CD4-positive, alpha-beta T cell (primary cell): ENCODE measurements around the gene KLHL1. TPM values are rescaled to one million over a fixed set of nuclear protein-coding genes. Genes with fewer than 3 reads are reported as not detected.

Experiments used
- ATAC-seq: fragments of 200-7000 bp; cut with Tn5 transposase; one replicate; pipeline ENCODE4 v1.10.0; 2022; ENCODE audit warnings: mild to moderate bottlenecking; ENCODE audit not compliant: poor library complexity
- CTCF ChIA-PET: fragments of 350-600 bp; sonication (Branson Sonifier 250); formaldehyde crosslinking; loops from one replicate; lab custom pipeline; 2021; ENCODE audit warnings: antibody characterized with exemption, inconsistent platforms; lab: Charles Lee
- POLR2A ChIA-PET: fragments of 350-600 bp; sonication (Branson Sonifier 250); formaldehyde crosslinking; loops from one replicate; lab custom pipeline; 2021; ENCODE audit warnings: antibody characterized with exemption, inconsistent platforms; lab: Charles Lee
- DNase-seq, 14 experiments: peaks; one replicate each; pipeline ENCODE4 v3.0.0-alpha.2; 2013 to 2020; ENCODE audit warnings: mixed read lengths in 2 of 14
- H3K27ac ChIP-seq, 2 donors: one replicate each; pipeline versions ENCODE4 v1.5.1 to v1.7.0; 2013; ENCODE audit warnings: low read length in 2 of 2, low read depth in 1 of 2, mild to moderate bottlenecking in 1 of 2
- H3K27me3 ChIP-seq, 2 experiments: 1 replicate in 1 of 2; 2 replicates in 1 of 2; pipeline versions ENCODE4 v1.6.1 to v1.7.0; 2013; ENCODE audit warnings: low read length in 2 of 2, control low read depth in 1 of 2, mild to moderate bottlenecking in 1 of 2, moderate library complexity in 1 of 2; ENCODE audit not compliant: insufficient read depth in 2 of 2, control insufficient read depth in 1 of 2
- H3K36me3 ChIP-seq: one replicate; pipeline ENCODE4 v1.6.1; 2013; ENCODE audit warnings: low read length, control low read depth; ENCODE audit not compliant: insufficient read depth
- H3K4me1 ChIP-seq: one replicate; pipeline ENCODE4 v1.6.1; 2013; ENCODE audit warnings: low read length, control low read depth; ENCODE audit not compliant: insufficient read depth
- H3K4me3 ChIP-seq: one replicate; pipeline ENCODE4 v1.5.1; 2013; ENCODE audit warnings: mild to moderate bottlenecking, low read length, moderate library complexity
- H3K9me3 ChIP-seq, 2 experiments: 1 replicate in 1 of 2; 2 replicates in 1 of 2; pipeline versions ENCODE4 v1.6.1 to v1.7.0; 2013; ENCODE audit warnings: low read length in 2 of 2, mild to moderate bottlenecking in 2 of 2, control low read depth in 1 of 2, moderate library complexity in 1 of 2; ENCODE audit not compliant: control insufficient read depth in 1 of 2, insufficient read depth in 1 of 2
- H3K27ac Mint-ChIP-seq: one replicate; pipeline ENCODE4 v1.8.0; 2020; ENCODE audit warnings: mixed read lengths
- H3K27me3 Mint-ChIP-seq: one replicate; pipeline ENCODE4 v1.8.0; 2021; ENCODE audit warnings: mixed read lengths
- H3K36me3 Mint-ChIP-seq: one replicate; pipeline ENCODE4 v1.8.0; 2021; ENCODE audit warnings: low read depth, mixed read lengths
- H3K4me1 Mint-ChIP-seq: one replicate; pipeline ENCODE4 v1.8.0; 2021; ENCODE audit warnings: low read depth, mixed read lengths
- H3K4me3 Mint-ChIP-seq: one replicate; pipeline ENCODE4 v1.8.0; 2020; ENCODE audit warnings: mild to moderate bottlenecking, mixed read lengths
- H3K9me3 Mint-ChIP-seq: one replicate; pipeline ENCODE4 v1.8.0; 2020; ENCODE audit warnings: mixed read lengths
- intact Hi-C, 2 experiments: fragments of 100-400 bp; cut with DNase I in 1 of 2; cut with micrococcal nuclease in 1 of 2; formaldehyde crosslinking; loops; one replicate each; pipeline versions ENCODE4 v1.15.1 to v1.9.0; 2023 to 2025; cut with DNase I, micrococcal nuclease
- total RNA-seq, 174 experiments: library from RNA in 2 of 174; stranded (reverse) in 2 of 174; gene quantifications; one replicate each; pipeline ENCODE4 v1.2.3 and lab custom pipeline; 2021 to 2026
- TF ChIP-seq, protein P1 (sequence below): fragments of 200-600 bp; IDR thresholded peaks from one replicate; pipeline ENCODE4 v1.8.0; 2022; ENCODE audit warnings: antibody characterized with exemption, mild to moderate bottlenecking

Gene KLHL1
- total RNA-seq, 2 experiments from 2014 or later: not detected

DNA sequence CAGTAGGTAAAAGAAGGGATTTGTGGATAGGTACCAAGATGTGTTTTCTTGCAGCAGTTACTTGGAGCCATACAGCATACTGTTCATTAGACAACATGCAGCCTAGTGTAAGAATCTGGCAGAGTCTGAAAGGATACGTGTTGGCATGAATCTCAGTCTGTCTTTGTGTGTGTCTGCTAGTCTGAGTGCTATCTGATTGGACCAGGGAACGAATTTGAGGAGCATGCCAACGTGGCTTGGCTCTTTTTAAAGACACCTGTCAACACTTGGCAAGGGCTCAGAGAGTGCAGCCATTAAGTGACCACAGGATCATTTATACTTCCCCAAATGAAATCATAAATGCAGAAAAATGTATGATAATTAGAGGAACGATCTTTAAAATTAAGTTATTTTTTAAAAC is 28.2 kb downstream of the KLHL1 start:
- H3K4me3 ChIP-seq: no peak overlapping the region
- POLR2A ChIA-PET: no interaction called here
- intact Hi-C loops: no loop called here

DNA sequence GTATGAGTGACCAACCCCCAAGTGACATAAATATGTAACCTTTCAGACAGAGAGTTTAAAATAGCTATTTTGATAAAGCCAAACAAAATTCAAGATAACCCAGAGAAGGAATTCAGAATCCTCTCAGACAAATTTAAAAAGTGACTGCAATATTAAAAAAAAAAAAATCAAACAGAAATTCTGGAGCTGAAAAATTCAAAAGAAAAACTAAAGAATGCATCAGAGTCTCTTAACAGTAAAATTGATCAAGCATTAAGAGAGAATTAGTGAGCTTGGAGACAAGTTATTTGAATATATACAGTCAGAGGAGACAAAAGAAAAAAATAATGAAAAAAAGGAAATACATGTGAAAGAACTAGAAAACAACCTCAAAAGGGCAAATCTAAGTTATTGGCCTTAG is 53.7 kb downstream of the KLHL1 start:
- Histone ChIP-seq H3K36me3 (no peaks in the 10 kb centered on the region), H3K27me3 (no peaks in the 10 kb centered on the region), H3K4me3 (no peak overlapping the region), H3K9me3 (no peaks in the 10 kb centered on the region), H3K4me1 (no peaks in the 10 kb centered on the region), H3K27ac (no peak overlapping the region)
- no peak overlapping the region for H3K27ac Mint-ChIP-seq
- intact Hi-C loops: no loop called here
- POLR2A ChIA-PET: no interaction called here
- no peak for ATAC-seq
- CTCF ChIA-PET: no interaction called here
- no peaks in the 10 kb centered on the region for H3K27me3 Mint-ChIP-seq
- no peak for DNase-seq
- no peaks in the 10 kb centered on the region for H3K36me3 Mint-ChIP-seq
- TF ChIP-seq, protein P1, sequence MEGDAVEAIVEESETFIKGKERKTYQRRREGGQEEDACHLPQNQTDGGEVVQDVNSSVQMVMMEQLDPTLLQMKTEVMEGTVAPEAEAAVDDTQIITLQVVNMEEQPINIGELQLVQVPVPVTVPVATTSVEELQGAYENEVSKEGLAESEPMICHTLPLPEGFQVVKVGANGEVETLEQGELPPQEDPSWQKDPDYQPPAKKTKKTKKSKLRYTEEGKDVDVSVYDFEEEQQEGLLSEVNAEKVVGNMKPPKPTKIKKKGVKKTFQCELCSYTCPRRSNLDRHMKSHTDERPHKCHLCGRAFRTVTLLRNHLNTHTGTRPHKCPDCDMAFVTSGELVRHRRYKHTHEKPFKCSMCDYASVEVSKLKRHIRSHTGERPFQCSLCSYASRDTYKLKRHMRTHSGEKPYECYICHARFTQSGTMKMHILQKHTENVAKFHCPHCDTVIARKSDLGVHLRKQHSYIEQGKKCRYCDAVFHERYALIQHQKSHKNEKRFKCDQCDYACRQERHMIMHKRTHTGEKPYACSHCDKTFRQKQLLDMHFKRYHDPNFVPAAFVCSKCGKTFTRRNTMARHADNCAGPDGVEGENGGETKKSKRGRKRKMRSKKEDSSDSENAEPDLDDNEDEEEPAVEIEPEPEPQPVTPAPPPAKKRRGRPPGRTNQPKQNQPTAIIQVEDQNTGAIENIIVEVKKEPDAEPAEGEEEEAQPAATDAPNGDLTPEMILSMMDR: no peak
- H3K4me3 Mint-ChIP-seq: no peak overlapping the region
- peaks cover 10% of the 10 kb centered on the region for H3K9me3 Mint-ChIP-seq
- no peaks in the 10 kb centered on the region for H3K4me1 Mint-ChIP-seq

More for the DNA sequence above, 28.2 kb downstream of the KLHL1 start:
- H3K9me3 ChIP-seq: peaks cover 0 to 9% of the 10 kb centered on the region in 2 experiments
- H3K9me3 Mint-ChIP-seq: peaks cover 7% of the 10 kb centered on the region
- H3K27ac Mint-ChIP-seq: no peak overlapping the region
- H3K4me1 ChIP-seq: no peaks in the 10 kb centered on the region
- TF ChIP-seq, protein P1: no peak
- no peaks in the 10 kb centered on the region for H3K36me3 ChIP-seq
- CTCF ChIA-PET: no interaction called here
- no peak overlapping the region for H3K27ac ChIP-seq
- H3K27me3 Mint-ChIP-seq: no peaks in the 10 kb centered on the region
- H3K4me3 Mint-ChIP-seq: no peak overlapping the region
- DNase-seq (no peak), ATAC-seq (no peak)
- no peaks in the 10 kb centered on the region for H3K36me3 Mint-ChIP-seq
- H3K4me1 Mint-ChIP-seq: no peaks in the 10 kb centered on the region
- no peaks in the 10 kb centered on the region for H3K27me3 ChIP-seq

DNA sequence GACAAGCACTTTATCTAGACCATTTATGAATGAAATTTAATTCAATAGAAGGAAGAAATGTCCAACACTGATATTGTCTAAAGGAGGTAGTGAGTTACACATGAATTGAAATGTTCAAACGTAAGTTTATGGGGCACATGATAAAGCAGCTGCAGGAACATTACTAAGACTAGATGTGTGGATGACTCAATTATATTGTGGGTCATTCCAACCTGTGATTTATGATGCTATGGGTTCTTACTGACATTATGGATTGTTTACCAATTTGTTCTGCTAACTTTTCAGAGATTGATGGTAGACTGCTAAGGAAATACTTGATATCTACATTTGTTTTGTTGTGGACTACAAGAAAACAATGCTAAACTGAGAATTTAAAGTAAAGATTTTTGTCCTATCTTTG is 56.7 kb downstream of the KLHL1 start:
- no peaks in the 10 kb centered on the region for H3K27me3 Mint-ChIP-seq
- DNase-seq: no peak
- TF ChIP-seq, protein P1: no peak
- Histone ChIP-seq H3K36me3 (no peaks in the 10 kb centered on the region), H3K4me1 (no peaks in the 10 kb centered on the region), H3K4me3 (no peak overlapping the region), H3K9me3 (no peaks in the 10 kb centered on the region), H3K27me3 (no peaks in the 10 kb centered on the region), H3K27ac (no peak overlapping the region)
- ChIA-PET CTCF (no interaction called here), POLR2A (no interaction called here)
- H3K4me3 Mint-ChIP-seq: no peak overlapping the region
- ATAC-seq: no peak
- no peaks in the 10 kb centered on the region for H3K36me3 Mint-ChIP-seq
- H3K27ac Mint-ChIP-seq: no peak overlapping the region
- peaks cover 13% of the 10 kb centered on the region for H3K9me3 Mint-ChIP-seq
- H3K4me1 Mint-ChIP-seq: no peaks in the 10 kb centered on the region
- intact Hi-C loops: no loop called here
